ENCODE measurements around the gene GTPBP6. TPM values are rescaled to one million over a fixed set of nuclear protein-coding genes. Genes with fewer than 3 reads are reported as not detected.
"Not testable (repeated sequence)": the region's sequence is repeated elsewhere in the genome, so short reads cannot be mapped to it uniquely, and the experiment has no call there.

Gene GTPBP6
- total RNA-seq, 2 experiments from 2014 or later: 60.0 to 62.4 TPM

- Mint-ChIP-seq H3K36me3 (peaks cover 23% of the 10 kb centered on the region), H3K27ac (no peak overlapping the region), H3K9me3 (no peaks in the 10 kb centered on the region), H3K4me3 (no peak overlapping the region), H3K27me3 (no peaks in the 10 kb centered on the region), H3K4me1 (ENCODE audit: low read depth) (peaks cover 11% of the 10 kb centered on the region)
- intact Hi-C loops (cut with micrococcal nuclease): no loop called here
- ChIA-PET POLR2A (no interaction called here), CTCF (no interaction called here)
- DNase-seq: no peak
Observed at GRCh38 chrX:314781-315595, 3.6 kb downstream of the GTPBP6 start.

GRCh38 chrX:314049-314448, 4.5 kb downstream of the GTPBP6 start:
- intact Hi-C loops (cut with micrococcal nuclease): no loop called here
- Mint-ChIP-seq H3K4me1 (ENCODE audit: low read depth) (peaks cover 11% of the 10 kb centered on the region), H3K36me3 (peaks cover 29% of the 10 kb centered on the region), H3K4me3 (no peak overlapping the region), H3K9me3 (no peaks in the 10 kb centered on the region), H3K27ac (no peak overlapping the region), H3K27me3 (no peaks in the 10 kb centered on the region)
- CTCF ChIA-PET: no interaction called here
- POLR2A ChIA-PET: no interaction called here
- DNase-seq: no peak

GRCh38 chrX:313546-313945, 5.0 kb downstream of the GTPBP6 start:
- no peak overlapping the region for H3K27ac Mint-ChIP-seq
- intact Hi-C loops (cut with micrococcal nuclease): no loop called here
- peaks cover 29% of the 10 kb centered on the region for H3K36me3 Mint-ChIP-seq
- no peaks in the 10 kb centered on the region for H3K27me3 Mint-ChIP-seq
- ChIA-PET CTCF (no interaction called here), POLR2A (no interaction called here)
- H3K4me3 Mint-ChIP-seq: no peak overlapping the region
- DNase-seq: no peak
- H3K9me3 Mint-ChIP-seq: no peaks in the 10 kb centered on the region
- H3K4me1 Mint-ChIP-seq (ENCODE audit: low read depth): peaks cover 11% of the 10 kb centered on the region

GRCh38 chrX:312621-313331, 5.8 kb downstream of the GTPBP6 start:
- POLR2A ChIA-PET: no interaction called here
- DNase-seq: no peak
- CTCF ChIA-PET: no interaction called here
- Mint-ChIP-seq H3K4me3 (no peak overlapping the region), H3K27me3 (no peaks in the 10 kb centered on the region), H3K36me3 (peaks cover 29% of the 10 kb centered on the region), H3K4me1 (ENCODE audit: low read depth) (peaks cover 8% of the 10 kb centered on the region), H3K27ac (no peak overlapping the region), H3K9me3 (no peaks in the 10 kb centered on the region)
- intact Hi-C loops (cut with micrococcal nuclease): no loop called here

GRCh38 chrX:311156-312129, 7.2 kb downstream of the GTPBP6 start:
- no peak overlapping the region for H3K4me3 Mint-ChIP-seq
- H3K4me1 Mint-ChIP-seq (ENCODE audit: low read depth): no peaks in the 10 kb centered on the region
- no peak overlapping the region for H3K27ac Mint-ChIP-seq
- ChIA-PET POLR2A (no interaction called here), CTCF (no interaction called here)
- H3K27me3 Mint-ChIP-seq: no peaks in the 10 kb centered on the region
- no peak for DNase-seq
- H3K9me3 Mint-ChIP-seq: no peaks in the 10 kb centered on the region
- intact Hi-C loops (cut with micrococcal nuclease): no loop called here
- peaks cover 36% of the 10 kb centered on the region for H3K36me3 Mint-ChIP-seq

- peaks cover 39% of the 10 kb centered on the region for H3K36me3 Mint-ChIP-seq
- no peaks in the 10 kb centered on the region for H3K27me3 Mint-ChIP-seq
- intact Hi-C loops (cut with micrococcal nuclease): no loop called here
- ChIA-PET CTCF (no interaction called here), POLR2A (no interaction called here)
- H3K9me3 Mint-ChIP-seq: no peaks in the 10 kb centered on the region
- no peak for DNase-seq
- H3K27ac Mint-ChIP-seq: no peak overlapping the region
- H3K4me3 Mint-ChIP-seq: no peak overlapping the region
- H3K4me1 Mint-ChIP-seq (ENCODE audit: low read depth): no peaks in the 10 kb centered on the region
Observed at GRCh38 chrX:310621-311155, 7.9 kb downstream of the GTPBP6 start.

GRCh38 chrX:308821-309520, 9.6 kb downstream of the GTPBP6 start:
- DNase-seq: no peak
- ChIA-PET CTCF (no interaction called here), POLR2A (no interaction called here)
- H3K4me1 Mint-ChIP-seq (ENCODE audit: low read depth): no peaks in the 10 kb centered on the region
- H3K36me3 Mint-ChIP-seq: peaks cover 49% of the 10 kb centered on the region
- H3K27ac Mint-ChIP-seq: no peak overlapping the region
- no peaks in the 10 kb centered on the region for H3K27me3 Mint-ChIP-seq
- intact Hi-C loops (cut with micrococcal nuclease): no loop called here
- no peak overlapping the region for H3K4me3 Mint-ChIP-seq
- H3K9me3 Mint-ChIP-seq: no peaks in the 10 kb centered on the region

GRCh38 chrX:307261-308111, 11.1 kb downstream of the GTPBP6 start:
- intact Hi-C loops (cut with micrococcal nuclease): no loop called here

GRCh38 chrX:306614-307251, 11.9 kb downstream of the GTPBP6 start:
- H3K27me3 Mint-ChIP-seq; H3K4me3 Mint-ChIP-seq; POLR2A ChIA-PET; H3K27ac Mint-ChIP-seq; intact Hi-C loops (cut with micrococcal nuclease); H3K9me3 Mint-ChIP-seq; CTCF ChIA-PET; H3K4me1 Mint-ChIP-seq (ENCODE audit: low read depth); DNase-seq: not testable (repeated sequence)
- peaks cover 47% of the 10 kb centered on the region for H3K36me3 Mint-ChIP-seq

More at GRCh38 chrX:307261-308111, 11.1 kb downstream of the GTPBP6 start:
- CTCF ChIA-PET: no interaction called here
- Mint-ChIP-seq H3K27me3 (no peaks in the 10 kb centered on the region), H3K27ac (no peak overlapping the region), H3K4me3 (no peak overlapping the region), H3K4me1 (ENCODE audit: low read depth) (no peaks in the 10 kb centered on the region), H3K36me3 (peaks cover 45% of the 10 kb centered on the region), H3K9me3 (no peaks in the 10 kb centered on the region)
- DNase-seq: no peak
- POLR2A ChIA-PET: no interaction called here

GRCh38 chrX:305781-306613, 12.6 kb downstream of the GTPBP6 start:
- CTCF ChIA-PET; POLR2A ChIA-PET; H3K4me3 Mint-ChIP-seq; intact Hi-C loops (cut with micrococcal nuclease); H3K4me1 Mint-ChIP-seq (ENCODE audit: low read depth); H3K27ac Mint-ChIP-seq; DNase-seq; H3K9me3 Mint-ChIP-seq; H3K27me3 Mint-ChIP-seq: not testable (repeated sequence)
- H3K36me3 Mint-ChIP-seq: peaks cover 50% of the 10 kb centered on the region
